Measurements from ENCODE around the gene CFAP45.

CFAP45 gene

DNA sequence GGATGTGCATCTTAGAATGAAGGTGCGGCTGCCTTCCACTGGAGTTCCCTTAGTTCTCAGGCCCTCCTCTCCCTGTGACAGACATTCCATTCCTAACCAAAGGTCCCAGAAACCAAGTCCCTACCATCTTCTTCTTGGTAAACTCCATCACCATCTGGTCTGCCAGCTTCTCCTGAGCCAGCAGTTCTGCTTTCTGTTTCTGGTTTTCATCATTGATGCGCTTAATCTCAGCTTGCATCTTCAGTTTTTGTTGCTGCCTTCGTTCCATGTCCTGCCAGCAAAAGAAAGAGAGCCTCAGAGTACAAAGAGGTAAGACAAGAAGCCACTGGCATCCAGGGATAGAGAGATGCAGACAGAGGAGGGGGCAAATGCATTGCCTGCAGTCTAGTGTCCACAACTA, 19.5 kb downstream of the CFAP45 start:
- TF ChIP-seq, protein P1, sequence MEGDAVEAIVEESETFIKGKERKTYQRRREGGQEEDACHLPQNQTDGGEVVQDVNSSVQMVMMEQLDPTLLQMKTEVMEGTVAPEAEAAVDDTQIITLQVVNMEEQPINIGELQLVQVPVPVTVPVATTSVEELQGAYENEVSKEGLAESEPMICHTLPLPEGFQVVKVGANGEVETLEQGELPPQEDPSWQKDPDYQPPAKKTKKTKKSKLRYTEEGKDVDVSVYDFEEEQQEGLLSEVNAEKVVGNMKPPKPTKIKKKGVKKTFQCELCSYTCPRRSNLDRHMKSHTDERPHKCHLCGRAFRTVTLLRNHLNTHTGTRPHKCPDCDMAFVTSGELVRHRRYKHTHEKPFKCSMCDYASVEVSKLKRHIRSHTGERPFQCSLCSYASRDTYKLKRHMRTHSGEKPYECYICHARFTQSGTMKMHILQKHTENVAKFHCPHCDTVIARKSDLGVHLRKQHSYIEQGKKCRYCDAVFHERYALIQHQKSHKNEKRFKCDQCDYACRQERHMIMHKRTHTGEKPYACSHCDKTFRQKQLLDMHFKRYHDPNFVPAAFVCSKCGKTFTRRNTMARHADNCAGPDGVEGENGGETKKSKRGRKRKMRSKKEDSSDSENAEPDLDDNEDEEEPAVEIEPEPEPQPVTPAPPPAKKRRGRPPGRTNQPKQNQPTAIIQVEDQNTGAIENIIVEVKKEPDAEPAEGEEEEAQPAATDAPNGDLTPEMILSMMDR (IDR thresholded peaks at IDR 0.05; ENCODE audit: borderline replicate concordance, insufficient read depth, low read depth, low read length), result no peak
- no peak overlapping the region for H3K4me3 ChIP-seq (ENCODE audit: low read depth, low read length)

DNA sequence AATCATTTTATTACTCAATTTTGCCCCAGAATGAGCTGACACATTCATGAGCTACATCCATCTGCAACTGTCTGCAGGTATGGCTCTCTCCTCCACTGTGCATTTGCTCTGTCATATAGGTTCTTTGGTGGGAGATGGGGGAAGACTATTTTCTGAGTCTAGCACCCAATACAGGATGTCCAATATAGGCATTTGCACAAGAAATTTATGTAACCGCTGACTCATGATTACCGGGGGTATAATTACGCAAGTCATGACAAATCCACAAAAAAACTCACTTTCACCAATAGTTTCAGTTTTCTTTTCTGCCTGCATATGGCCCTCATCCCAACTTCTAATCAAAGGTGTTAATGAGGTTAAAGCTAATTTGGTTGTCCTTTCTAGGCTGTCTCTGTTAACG, 20.0 kb downstream of the CFAP45 start:
- TF ChIP-seq, protein P1 (IDR thresholded peaks at IDR 0.05; ENCODE audit: borderline replicate concordance, insufficient read depth, low read depth, low read length), result no peak
- H3K4me3 ChIP-seq (ENCODE audit: low read depth, low read length), result no peak overlapping the region

DNA sequence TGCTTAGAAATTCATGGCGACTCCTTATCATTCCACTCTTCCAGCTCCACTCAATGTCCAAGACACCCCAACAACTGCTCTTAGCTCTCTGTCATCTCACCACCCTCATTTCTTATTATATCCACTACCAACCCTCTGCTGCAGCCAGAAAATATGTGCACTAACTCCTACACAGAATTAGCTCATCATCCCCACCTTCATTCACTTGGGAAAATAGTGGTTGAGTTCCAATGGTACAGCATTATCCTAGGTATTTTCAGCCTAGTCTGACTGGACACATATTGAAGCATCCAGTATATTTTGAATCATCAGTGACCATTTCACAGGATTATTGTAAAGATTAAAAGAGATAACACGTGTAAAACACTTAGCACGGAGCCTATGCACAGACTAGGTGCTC, 20.8 kb downstream of the CFAP45 start:
- H3K4me3 ChIP-seq (ENCODE audit: low read depth, low read length), result no peak overlapping the region
- TF ChIP-seq, protein P1 (IDR thresholded peaks at IDR 0.05; ENCODE audit: borderline replicate concordance, insufficient read depth, low read depth, low read length), result no peak

DNA sequence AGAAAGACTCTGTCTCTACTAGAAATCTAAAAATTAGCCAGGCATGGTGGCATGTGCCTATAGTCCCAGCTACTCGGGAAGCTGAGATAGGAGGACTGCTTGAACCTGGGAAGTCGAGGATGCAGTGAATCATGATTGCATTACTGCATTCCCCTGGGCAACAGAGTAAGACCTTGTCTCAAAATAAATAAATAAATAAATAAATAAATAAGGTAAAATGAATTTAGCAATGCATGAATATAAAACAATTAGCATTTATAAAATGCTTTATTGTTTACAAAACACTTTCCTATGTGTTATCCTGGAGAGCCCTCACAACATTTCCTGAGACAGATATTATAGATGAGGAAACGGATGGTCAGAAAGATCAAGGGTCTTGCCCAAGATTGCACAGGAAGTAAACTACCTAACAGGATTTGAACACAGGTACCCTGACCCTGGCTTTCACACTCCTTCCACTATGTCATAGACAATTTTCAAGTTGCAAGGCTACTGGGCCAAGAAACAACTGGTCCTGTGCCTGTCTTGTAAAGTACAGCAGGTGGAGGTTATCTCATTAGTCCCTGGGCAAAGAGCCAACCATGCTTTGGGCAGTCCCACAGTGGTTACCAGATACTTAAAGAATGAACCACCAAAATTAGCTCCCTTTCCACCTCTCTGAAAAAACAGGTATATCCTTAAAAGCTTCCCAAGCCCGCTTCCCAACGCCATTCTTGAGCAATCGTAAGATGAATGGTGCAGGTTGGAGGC, 22.1 kb downstream of the CFAP45 start:
- TF ChIP-seq, protein P1 (IDR thresholded peaks at IDR 0.05; ENCODE audit: borderline replicate concordance, insufficient read depth, low read depth, low read length), result no peak
- H3K4me3 ChIP-seq (ENCODE audit: low read depth, low read length), result no peak overlapping the region

DNA sequence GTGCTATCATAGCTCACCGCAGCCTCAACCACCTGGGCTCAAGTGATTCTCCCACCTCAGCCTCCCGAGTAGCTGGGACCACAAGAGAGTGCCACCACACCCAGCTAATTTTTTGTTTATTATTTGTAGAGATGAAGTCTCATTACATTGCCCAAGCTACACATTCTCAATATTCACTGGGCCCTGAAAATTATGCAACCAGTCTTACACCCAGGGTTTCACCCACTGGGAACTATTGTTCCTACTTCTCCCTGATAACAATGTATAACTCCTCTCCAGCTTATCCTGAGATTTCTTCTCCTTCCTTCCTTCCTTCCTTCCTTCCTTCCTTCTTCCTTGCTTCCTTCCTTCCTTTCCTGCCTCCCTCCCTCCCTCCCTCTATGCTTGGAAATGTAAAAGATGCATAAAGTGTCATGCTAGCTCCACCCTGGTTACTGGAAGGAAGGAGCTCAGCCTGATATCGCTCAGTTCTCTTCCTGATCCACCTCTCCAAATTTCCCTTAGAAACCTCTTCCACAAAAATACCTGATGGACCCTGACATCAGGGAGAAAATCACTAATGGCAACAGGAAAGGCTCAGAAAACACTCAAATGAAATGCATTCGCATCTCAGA, 26.3 kb downstream of the CFAP45 start:
- TF ChIP-seq, protein P1 (IDR thresholded peaks at IDR 0.05; ENCODE audit: borderline replicate concordance, insufficient read depth, low read depth, low read length), result no peak

DNA sequence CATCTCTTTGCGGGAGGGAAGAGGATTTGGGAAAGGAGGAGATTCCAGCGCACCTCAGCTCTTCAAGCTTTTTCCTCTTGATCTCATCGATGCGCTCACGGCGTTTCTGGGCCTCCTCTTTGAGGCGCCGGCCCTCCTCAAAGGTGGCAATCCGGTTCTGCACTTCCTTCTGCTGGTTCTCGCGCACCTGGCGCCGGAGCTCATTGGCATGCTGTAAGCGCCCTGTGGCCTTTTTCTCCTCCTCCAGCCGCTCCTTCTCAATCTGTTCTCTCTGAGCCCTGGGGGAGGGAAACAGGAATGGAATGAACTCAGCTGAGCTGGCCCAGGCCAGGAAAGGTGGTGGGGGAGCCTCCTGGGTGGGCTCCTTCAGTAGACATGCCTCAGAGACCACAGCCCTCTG, 27.1 kb downstream of the CFAP45 start:
- no peak overlapping the region for H3K4me3 ChIP-seq (ENCODE audit: low read depth, low read length)
- TF ChIP-seq, protein P1 (IDR thresholded peaks at IDR 0.05; ENCODE audit: borderline replicate concordance, insufficient read depth, low read depth, low read length), result no peak

More for the DNA sequence above, 26.3 kb downstream of the CFAP45 start:
- no peak overlapping the region for H3K4me3 ChIP-seq (ENCODE audit: low read depth, low read length)

DNA sequence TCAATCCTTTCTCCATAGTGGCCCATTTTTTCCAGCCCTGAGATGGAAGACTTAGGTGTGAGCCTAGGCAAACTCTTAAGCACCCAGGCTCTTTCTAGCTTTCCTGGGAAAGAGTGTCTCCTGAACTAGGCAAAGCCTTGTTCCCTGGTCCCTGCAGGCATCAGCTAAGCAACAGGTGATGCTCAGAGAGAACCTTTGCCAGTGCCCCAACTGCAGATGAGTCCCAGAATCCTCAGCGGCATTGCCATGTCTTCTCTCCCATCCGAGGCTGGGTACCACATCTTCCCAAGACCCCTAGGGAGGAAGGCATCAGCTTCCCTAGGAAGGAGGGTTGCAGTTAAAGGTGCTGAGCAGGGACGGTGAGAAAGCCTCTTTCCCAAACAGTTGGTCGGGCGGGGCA, 29.3 kb downstream of the CFAP45 start:
- no peak overlapping the region for H3K4me3 ChIP-seq (ENCODE audit: low read depth, low read length)
- TF ChIP-seq, protein P1 (IDR thresholded peaks at IDR 0.05; ENCODE audit: borderline replicate concordance, insufficient read depth, low read depth, low read length), result no peak

Measured in GM12875 (cell line).